ENCODE results near the gene LINC01488. TPM values are rescaled to one million over a fixed set of nuclear protein-coding genes. Genes with fewer than 3 reads are reported as not detected.

The LINC01488 gene
- not detected in 2 replicates for total RNA-seq

DNA sequence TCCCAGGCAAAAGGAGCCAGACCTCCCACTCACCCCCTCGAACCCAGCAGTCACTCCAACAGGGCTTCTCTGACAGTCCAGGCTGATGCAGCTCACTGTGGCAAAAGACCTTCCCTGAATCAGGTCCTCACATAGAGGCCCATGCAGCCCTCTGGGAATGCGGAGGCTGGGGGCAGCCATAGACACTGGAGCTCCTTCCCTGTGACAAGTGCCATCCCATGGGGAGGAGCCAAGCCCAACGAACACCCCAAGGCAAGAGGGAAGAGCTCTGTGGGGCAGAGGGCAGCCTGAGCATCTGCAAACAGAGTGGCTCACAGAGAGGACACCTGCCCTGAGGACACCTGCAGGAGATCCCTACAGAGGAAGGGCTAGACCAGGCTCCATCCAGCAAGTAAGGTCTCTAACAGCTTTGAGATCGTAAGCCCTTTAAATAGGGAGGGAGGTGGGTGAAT, at the start of gene LINC01488:
Gene LINC01488, plus strand, starts transcription at position 271 of the 452 bp plus-strand sequence.
- no peak within 1 kb of the TSS for H3K4me3 Mint-ChIP-seq
- no peak for TF ChIP-seq CTCF (IDR thresholded peaks at IDR 0.05)

DNA sequence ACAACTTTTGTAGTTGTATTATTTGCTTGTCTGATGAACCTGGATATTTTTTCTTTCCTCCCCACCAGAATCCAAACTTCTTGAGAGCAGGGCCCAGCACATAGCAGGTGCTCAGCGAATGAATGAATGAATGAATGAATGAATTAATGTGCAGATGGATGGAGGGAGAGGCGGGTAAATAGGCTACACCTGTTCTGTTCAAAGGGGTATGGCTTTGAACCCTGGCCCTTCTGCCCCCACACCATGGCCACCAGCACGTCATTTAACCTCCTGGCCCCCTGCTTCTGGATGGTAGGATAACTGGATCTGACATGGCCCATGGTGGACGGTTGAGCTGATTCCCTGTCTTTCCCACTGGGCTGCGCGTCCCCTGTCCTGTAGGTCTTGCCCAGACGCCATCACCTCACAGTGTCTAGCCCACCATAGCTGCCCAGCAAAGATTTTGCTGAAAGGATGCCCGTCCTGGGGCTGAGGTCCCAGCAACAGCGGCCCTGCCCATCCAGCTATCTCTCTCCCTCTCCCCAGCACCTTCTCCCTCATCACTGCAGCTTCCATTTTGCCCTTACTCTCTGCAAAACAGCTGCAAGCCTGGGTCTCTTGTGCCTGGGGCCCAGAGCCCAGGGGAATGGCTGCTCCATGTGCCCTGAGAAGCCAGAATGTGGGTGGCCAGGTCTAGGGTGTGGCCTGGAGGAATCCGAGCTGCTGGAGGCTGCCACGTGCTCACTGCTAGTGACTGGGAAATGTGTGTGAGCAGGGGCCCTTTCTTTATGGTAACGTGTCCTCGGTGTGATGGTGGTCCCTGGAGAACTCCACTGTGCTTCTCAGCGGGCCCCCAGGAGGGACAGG, 49.3 kb upstream of the LINC01488 start:
- CTCF ChIA-PET = no interaction called here
- POLR2A ChIA-PET = no interaction called here

More for the DNA sequence above, at the start of gene LINC01488:
- ChIA-PET CTCF (no interaction called here), POLR2A (no interaction called here)
- H3K27ac Mint-ChIP-seq = no peak within 1 kb of the TSS
- no peaks in the 10 kb centered on the region for H3K4me1 Mint-ChIP-seq
- H3K9me3 Mint-ChIP-seq = no peaks in the 10 kb centered on the region
- ATAC-seq (ENCODE audit: low read depth) (no peak), DNase-seq (no peak)
- H3K36me3 Mint-ChIP-seq (ENCODE audit: low read depth) = no peaks in the 10 kb centered on the region
- intact Hi-C loops (cut with micrococcal nuclease) = no loop called here
- H3K27me3 Mint-ChIP-seq = no peaks in the 10 kb centered on the region

DNA sequence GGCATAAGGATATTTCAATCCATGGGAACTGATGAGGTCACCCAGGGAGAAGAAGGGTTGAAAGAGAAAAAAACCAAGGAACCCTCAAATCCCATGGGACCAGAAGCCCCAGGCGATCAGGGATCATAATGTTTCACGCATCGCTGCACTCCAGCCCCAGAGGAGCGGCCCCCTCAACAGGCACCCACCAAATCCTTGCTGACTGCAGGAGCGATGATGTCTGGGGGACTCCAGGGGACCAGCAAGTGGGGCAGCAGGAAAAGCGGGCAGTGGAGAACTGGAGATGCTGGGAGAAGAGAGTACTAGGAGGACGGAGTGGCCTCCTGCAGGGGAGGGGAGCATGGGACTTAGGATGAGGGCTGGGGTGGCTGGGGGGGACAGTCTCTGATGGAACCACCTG, 47.7 kb upstream of the LINC01488 start:
- ChIA-PET POLR2A (no interaction called here), CTCF (no interaction called here)
- Mint-ChIP-seq H3K4me3 (no peak overlapping the region), H3K27me3 (peaks cover 13% of the 10 kb centered on the region), H3K4me1 (no peaks in the 10 kb centered on the region), H3K9me3 (no peaks in the 10 kb centered on the region), H3K27ac (no peak overlapping the region), H3K36me3 (ENCODE audit: low read depth) (no peaks in the 10 kb centered on the region)
- DNase-seq (no peak), ATAC-seq (ENCODE audit: low read depth) (no peak)
- intact Hi-C loops (cut with micrococcal nuclease) = no loop called here
- no peak for TF ChIP-seq CTCF (IDR thresholded peaks at IDR 0.05)

More for the DNA sequence above, 49.3 kb upstream of the LINC01488 start:
- DNase-seq (no peak), ATAC-seq (ENCODE audit: low read depth) (no peak)
- Mint-ChIP-seq H3K4me1 (no peaks in the 10 kb centered on the region), H3K27ac (no peak overlapping the region), H3K4me3 (no peak overlapping the region), H3K27me3 (peaks cover 13% of the 10 kb centered on the region), H3K36me3 (ENCODE audit: low read depth) (no peaks in the 10 kb centered on the region), H3K9me3 (no peaks in the 10 kb centered on the region)
- intact Hi-C loops (cut with micrococcal nuclease) = no loop called here
- TF ChIP-seq CTCF (IDR thresholded peaks at IDR 0.05) = no peak

DNA sequence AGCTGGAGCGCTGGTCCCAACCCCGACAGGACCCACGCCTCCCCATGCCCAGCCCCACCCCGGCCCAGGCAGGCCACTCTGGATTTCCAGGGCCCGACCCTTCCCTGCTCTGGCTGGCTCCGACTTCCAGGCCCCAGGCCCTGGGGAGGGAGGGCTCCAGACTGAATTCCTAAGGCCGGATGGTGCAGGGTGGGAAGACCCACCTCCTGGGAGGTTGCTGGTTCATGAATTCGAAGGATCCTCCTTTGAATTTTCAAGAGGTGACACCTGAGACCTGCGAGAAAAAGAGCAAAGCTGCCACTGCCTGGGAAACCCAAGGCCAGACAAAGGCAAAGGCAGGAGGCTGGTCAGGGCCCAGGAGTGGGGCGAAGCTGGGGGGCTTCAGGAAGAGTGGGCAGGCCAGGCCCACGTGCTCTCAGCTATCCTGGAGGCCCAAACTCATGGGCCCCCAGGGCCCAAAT, 47.0 kb upstream of the LINC01488 start:
- no peak for DNase-seq
- ATAC-seq (ENCODE audit: low read depth) = no peak
- Mint-ChIP-seq H3K27me3 (peaks cover 16% of the 10 kb centered on the region), H3K4me3 (no peak overlapping the region), H3K9me3 (no peaks in the 10 kb centered on the region), H3K27ac (no peak overlapping the region), H3K36me3 (ENCODE audit: low read depth) (no peaks in the 10 kb centered on the region), H3K4me1 (no peaks in the 10 kb centered on the region)
- POLR2A ChIA-PET = no interaction called here
- CTCF ChIA-PET = no interaction called here
- intact Hi-C loops (cut with micrococcal nuclease) = no loop called here
- no peak for TF ChIP-seq CTCF (IDR thresholded peaks at IDR 0.05)

DNA sequence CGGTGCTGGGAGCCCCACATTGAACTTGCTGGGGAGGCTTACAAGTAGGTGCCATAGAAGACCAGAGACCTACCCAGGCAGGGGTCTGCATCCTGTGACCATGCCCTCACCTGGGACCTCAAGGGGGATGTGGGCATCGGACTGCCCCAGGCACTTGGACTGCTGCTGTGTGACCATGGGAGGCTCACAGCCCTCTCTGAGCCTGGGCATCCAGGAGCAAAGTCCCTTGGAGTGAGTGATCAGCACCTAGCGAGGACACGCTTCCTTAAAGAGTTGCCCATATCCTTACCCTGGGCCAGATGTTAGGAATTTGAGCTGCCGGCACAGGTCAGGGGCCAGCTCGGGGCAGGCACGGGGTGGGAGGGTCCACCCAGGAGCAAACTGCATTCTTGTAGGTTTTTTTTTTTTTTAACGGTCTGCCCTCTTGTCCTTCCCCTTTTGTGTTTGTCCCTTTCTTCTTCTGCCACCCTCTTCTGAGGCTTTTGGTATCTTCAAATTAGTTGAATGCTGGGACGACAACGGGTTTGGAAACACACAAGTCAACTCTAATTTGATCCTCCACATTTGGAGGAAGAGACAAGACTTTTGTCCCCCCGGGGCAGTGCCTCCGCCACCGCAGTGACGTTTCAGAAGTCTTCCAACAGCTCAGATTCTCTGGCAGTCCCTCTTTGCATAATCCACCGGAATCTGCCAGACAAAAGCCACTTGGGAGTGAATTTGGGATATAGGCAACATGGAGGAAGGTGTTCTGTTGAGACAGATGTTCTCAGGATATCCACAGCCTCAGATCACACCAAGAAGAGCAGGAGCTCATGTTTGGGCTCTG, 46.1 kb upstream of the LINC01488 start:
- no peak for TF ChIP-seq CTCF (IDR thresholded peaks at IDR 0.05)
- Mint-ChIP-seq H3K4me1 (no peaks in the 10 kb centered on the region), H3K27me3 (peaks cover 16% of the 10 kb centered on the region), H3K9me3 (no peaks in the 10 kb centered on the region), H3K27ac (no peak overlapping the region), H3K36me3 (ENCODE audit: low read depth) (no peaks in the 10 kb centered on the region), H3K4me3 (no peak overlapping the region)
- ChIA-PET POLR2A (no interaction called here), CTCF (no interaction called here)
- no peak for ATAC-seq (ENCODE audit: low read depth)
- intact Hi-C loops (cut with micrococcal nuclease) = no loop called here
- DNase-seq = no peak
